Measurements from ENCODE around the gene TMEM175.

DNA sequence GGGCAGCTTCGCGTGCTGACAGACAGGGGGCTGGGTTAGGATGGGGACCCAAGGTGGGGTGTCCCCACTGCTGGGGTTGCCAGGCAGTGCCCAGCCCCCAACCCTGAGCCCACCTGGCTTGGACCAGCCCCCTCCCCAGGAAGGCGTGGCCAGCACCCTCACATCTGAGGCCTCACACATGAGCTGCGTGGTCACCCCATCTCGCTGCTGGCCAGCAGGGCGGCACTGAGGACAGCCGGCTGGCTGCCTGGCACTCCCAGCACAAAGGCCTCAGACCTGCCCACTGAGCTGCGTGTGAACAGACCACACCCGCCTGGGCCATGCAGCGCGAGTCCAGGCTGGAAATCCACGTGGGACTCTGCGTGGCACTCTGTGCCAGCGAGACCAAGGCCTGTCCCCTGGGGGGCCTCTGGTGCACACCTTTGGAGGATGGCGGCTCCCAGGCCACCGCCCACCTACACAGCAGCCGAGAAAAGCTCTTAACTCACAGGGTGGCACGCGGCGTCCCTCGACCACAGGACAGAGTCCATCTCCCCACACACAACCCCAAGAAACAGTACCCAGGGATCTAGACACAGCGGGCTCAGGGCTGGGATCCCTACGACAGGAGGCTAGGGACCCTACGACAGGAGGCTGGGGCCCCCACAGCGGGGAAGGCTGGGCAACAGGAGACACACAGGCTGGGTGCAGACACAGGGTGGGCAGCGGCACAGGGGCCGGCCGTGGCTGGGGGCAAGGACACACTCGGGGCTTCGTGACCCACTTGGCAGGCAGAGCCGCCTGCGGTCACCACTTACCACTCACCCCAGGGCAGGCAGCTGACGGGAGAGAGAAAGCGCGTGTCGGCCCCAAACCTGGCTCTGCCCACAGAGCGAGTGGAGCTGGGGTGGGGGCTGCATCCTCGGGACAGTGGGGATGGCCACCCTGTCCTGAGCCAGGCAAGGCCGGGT is 31.3 kb downstream of the TMEM175 start:
- no peak for TF ChIP-seq GATA2 (IDR thresholded peaks at IDR 0.05; ENCODE audit: low read depth, low read length)
- TF ChIP-seq GATA3 (IDR thresholded peaks at IDR 0.05; ENCODE audit: low read depth, low read length): no peak

Measured in SH-SY5Y (cell line).